Measurements from ENCODE around the gene SCUBE2. TPM values are rescaled to one million over a fixed set of nuclear protein-coding genes. Genes with fewer than 3 reads are reported as not detected.

Gene SCUBE2
- total and polyA plus RNA-seq, 3 experiments from 2014 or later: 0.47 TPM; not detected in 2

DNA sequence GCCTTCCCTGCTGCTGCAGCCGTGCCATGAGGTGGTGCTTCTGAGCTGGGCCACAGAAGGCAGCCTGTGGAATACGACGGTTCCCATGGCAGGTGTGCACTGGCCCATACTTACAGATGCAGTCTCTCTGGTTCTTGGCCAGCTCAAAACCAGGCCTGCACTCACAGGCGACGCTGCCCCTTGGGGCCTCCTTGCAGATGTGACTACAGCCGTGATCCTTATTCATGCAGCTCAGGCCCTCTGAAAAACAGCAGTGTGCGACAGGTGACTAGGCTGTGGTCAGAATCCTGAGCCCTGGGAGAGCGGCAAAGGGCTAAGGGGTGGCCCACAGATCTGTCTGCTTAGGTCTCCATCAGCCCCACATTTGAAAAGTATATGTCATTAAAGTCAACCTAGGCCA is 22.1 kb downstream of the SCUBE2 start:
- no peak for DNase-seq
- Histone ChIP-seq H3K9me3 (ENCODE audit: low read length) (no peaks in the 10 kb centered on the region), H3K4me3 (ENCODE audit: low read length) (no peak overlapping the region), H3K27ac (ENCODE audit: low read depth, low read length) (no peak overlapping the region), H3K4me1 (ENCODE audit: insufficient read depth, low read length) (no peaks in the 10 kb centered on the region), H3K36me3 (ENCODE audit: insufficient read depth, low read length) (no peaks in the 10 kb centered on the region), H3K27me3 (ENCODE audit: insufficient read depth, low read length, poor library complexity, severe bottlenecking) (no peaks in the 10 kb centered on the region)
- peaks cover 5 to 42% of the 10 kb centered on the region in 2 donors for H3K27me3 Mint-ChIP-seq
- H3K36me3 Mint-ChIP-seq: no peaks in the 10 kb centered on the region
- CTCF ChIA-PET: no interaction called here
- H3K4me1 Mint-ChIP-seq: no peaks in the 10 kb centered on the region
- H3K9me3 Mint-ChIP-seq: no peaks in the 10 kb centered on the region
- no peak overlapping the region for H3K27ac Mint-ChIP-seq
- POLR2A ChIA-PET: no interaction called here
- no peak overlapping the region for H3K4me3 Mint-ChIP-seq

DNA sequence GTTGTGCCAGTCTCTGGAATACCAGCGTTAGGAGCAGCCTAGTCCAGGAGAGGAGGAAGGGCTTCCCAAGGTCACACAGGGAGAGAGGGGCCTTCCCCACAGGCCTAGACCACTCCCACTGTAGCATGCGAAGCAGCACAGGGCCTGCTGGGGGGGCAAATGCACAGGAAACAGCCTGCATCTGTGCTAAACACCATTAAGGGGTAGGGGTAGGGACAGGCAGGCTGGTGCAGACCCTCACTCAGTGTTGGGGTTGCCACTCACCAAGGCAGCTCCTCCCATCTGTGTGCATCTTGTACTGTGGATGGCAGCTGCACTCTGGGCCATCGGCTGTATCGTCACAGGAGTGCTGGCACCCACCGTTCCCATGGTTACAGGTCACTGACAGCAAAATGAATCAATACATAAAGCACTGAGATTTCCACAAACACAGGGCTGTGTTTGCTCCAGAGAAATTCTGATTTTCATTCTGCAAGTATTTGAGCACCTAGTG is 24.9 kb downstream of the SCUBE2 start:
- Mint-ChIP-seq H3K4me1 (no peaks in the 10 kb centered on the region), H3K36me3 (no peaks in the 10 kb centered on the region), H3K9me3 (no peaks in the 10 kb centered on the region), H3K27ac (no peak overlapping the region), H3K27me3 (peaks cover 2 to 28% of the 10 kb centered on the region in 2 donors), H3K4me3 (no peak overlapping the region)
- Histone ChIP-seq H3K27ac (ENCODE audit: low read depth, low read length) (no peak overlapping the region), H3K27me3 (ENCODE audit: insufficient read depth, low read length, poor library complexity, severe bottlenecking) (no peaks in the 10 kb centered on the region), H3K9me3 (ENCODE audit: low read length) (no peaks in the 10 kb centered on the region), H3K4me3 (ENCODE audit: low read length) (no peak overlapping the region), H3K4me1 (ENCODE audit: insufficient read depth, low read length) (no peaks in the 10 kb centered on the region), H3K36me3 (ENCODE audit: insufficient read depth, low read length) (no peaks in the 10 kb centered on the region)
- POLR2A ChIA-PET: no interaction called here
- DNase-seq: no peak
- CTCF ChIA-PET: no interaction called here

DNA sequence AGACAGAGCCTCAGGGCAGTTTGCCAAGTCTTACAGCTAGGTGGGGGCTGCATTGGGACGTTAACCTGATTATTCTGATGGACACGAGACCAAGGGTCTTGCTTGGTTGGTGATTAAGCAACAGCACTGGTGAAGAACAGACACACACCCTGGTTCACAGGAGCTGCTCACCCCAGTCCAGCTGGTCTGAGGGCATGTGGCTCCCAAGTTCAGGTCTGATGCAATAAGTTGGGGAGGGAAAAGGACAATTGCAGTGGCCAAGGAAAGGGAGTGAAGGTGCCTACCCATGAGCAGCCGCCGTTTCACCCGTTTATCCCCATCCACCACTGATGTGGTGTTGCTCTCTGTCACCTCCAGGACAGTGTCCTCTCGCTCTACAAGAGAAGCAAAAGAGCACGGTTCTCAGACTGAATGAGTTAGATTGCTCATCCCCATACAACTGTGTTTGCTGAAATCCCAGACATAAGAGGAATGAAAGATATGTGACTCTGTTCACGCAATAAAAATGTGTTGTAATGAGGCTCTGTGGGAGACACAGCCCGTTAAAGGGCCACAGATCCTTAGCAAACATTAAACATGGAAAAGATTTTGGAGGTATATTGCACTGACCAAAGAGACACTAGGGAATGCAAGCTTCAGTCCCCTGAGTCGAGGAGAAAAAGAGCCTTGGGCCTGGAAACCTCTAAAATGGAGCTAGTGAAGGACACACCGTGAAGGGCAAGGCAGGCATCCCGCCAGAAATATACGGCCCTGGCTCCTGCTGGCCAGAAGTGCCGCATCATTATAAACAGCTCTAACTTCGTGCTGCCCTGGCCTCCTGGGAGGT is 25.6 kb downstream of the SCUBE2 start:
- Mint-ChIP-seq H3K9me3 (no peaks in the 10 kb centered on the region), H3K4me3 (no peak overlapping the region), H3K4me1 (peaks cover 0 to 2% (median 2%) of the 10 kb centered on the region in 3 donors), H3K36me3 (no peaks in the 10 kb centered on the region), H3K27ac (no peak overlapping the region), H3K27me3 (peaks cover 0 to 21% of the 10 kb centered on the region in 2 donors)
- no peak overlapping the region for H3K27ac ChIP-seq (ENCODE audit: low read depth, low read length)
- ChIA-PET POLR2A (no interaction called here), CTCF (no interaction called here)
- no peak overlapping the region for H3K4me3 ChIP-seq (ENCODE audit: low read length)
- H3K27me3 ChIP-seq (ENCODE audit: insufficient read depth, low read length, poor library complexity, severe bottlenecking): no peaks in the 10 kb centered on the region
- H3K4me1 ChIP-seq (ENCODE audit: insufficient read depth, low read length): no peaks in the 10 kb centered on the region
- no peaks in the 10 kb centered on the region for H3K36me3 ChIP-seq (ENCODE audit: insufficient read depth, low read length)
- no peaks in the 10 kb centered on the region for H3K9me3 ChIP-seq (ENCODE audit: low read length)
- DNase-seq: no peak

DNA sequence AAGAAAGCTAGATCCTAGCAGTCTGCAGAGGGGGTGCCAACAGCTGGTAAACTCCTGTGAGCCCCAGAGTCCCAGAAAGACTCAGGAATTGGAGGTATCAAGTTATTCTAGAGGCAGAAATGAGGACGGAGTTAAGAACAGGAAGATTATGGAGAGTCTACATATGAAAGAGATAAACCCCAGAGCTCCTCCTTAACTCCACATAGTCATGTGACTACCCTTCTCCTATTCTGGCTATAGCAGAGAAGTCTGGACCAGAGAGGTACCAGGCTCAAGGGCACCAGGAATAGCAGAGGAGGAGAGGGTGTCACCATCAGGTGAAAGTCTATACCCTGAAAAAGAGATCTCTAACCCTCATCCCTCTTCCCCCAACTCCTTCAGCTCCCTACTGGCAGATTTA is 29.6 kb downstream of the SCUBE2 start:
- POLR2A ChIA-PET: no interaction called here
- peaks cover 0 to 4% of the 10 kb centered on the region in 2 donors for H3K27me3 Mint-ChIP-seq
- Histone ChIP-seq H3K4me1 (ENCODE audit: insufficient read depth, low read length) (no peaks in the 10 kb centered on the region), H3K27me3 (ENCODE audit: insufficient read depth, low read length, poor library complexity, severe bottlenecking) (no peaks in the 10 kb centered on the region), H3K36me3 (ENCODE audit: insufficient read depth, low read length) (no peaks in the 10 kb centered on the region), H3K27ac (ENCODE audit: low read depth, low read length) (no peak overlapping the region), H3K9me3 (ENCODE audit: low read length) (no peaks in the 10 kb centered on the region), H3K4me3 (ENCODE audit: low read length) (no peak overlapping the region)
- no peak for DNase-seq
- H3K4me3 Mint-ChIP-seq: no peak overlapping the region
- peaks cover 0 to 4% (median 4%) of the 10 kb centered on the region in 3 donors for H3K4me1 Mint-ChIP-seq
- no peak overlapping the region for H3K27ac Mint-ChIP-seq
- H3K9me3 Mint-ChIP-seq: no peaks in the 10 kb centered on the region
- H3K36me3 Mint-ChIP-seq: no peaks in the 10 kb centered on the region
- CTCF ChIA-PET: interaction anchor here (1.2 kb wide), 1 partner anchor 9 kb away, joined by 3 read pairs; no protein-coding TSS in a partner anchor

DNA sequence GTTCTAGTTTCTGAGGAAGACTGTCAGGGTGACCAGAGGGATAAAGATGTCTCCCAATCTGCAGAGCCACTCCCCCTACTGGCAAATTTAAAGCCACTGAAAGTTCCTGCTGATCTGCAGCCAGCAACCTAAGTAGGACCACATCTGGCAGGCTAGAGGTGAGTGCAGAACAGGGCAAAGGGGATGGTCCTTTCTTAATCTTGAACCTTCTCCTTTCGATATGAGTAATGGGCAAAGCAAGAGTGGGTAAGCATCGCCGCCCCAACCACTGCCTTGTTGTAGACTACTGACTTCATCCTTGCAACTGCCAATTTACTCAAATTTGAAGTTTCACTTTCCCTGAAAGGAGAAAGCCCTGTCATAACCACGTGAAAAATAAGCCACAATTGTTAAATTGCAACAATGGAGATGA is 30.7 kb downstream of the SCUBE2 start:
- no peaks in the 10 kb centered on the region for H3K36me3 Mint-ChIP-seq
- ChIA-PET CTCF (interaction anchor here (1.2 to 1.3 kb wide), 3 partner anchors 11 to 36 kb away, joined by 3 read pairs; no protein-coding TSS in a partner anchor), POLR2A (no interaction called here)
- H3K27ac Mint-ChIP-seq: no peak overlapping the region
- Histone ChIP-seq H3K27ac (ENCODE audit: low read depth, low read length) (no peak overlapping the region), H3K27me3 (ENCODE audit: insufficient read depth, low read length, poor library complexity, severe bottlenecking) (no peaks in the 10 kb centered on the region), H3K36me3 (ENCODE audit: insufficient read depth, low read length) (no peaks in the 10 kb centered on the region), H3K9me3 (ENCODE audit: low read length) (no peaks in the 10 kb centered on the region), H3K4me3 (ENCODE audit: low read length) (no peak overlapping the region), H3K4me1 (ENCODE audit: insufficient read depth, low read length) (no peaks in the 10 kb centered on the region)
- no peak for DNase-seq
- no peaks in the 10 kb centered on the region for H3K9me3 Mint-ChIP-seq
- peaks cover 0 to 2% of the 10 kb centered on the region in 2 donors for H3K27me3 Mint-ChIP-seq
- no peak overlapping the region for H3K4me3 Mint-ChIP-seq
- H3K4me1 Mint-ChIP-seq: peaks cover 0 to 4% (median 4%) of the 10 kb centered on the region in 3 donors

DNA sequence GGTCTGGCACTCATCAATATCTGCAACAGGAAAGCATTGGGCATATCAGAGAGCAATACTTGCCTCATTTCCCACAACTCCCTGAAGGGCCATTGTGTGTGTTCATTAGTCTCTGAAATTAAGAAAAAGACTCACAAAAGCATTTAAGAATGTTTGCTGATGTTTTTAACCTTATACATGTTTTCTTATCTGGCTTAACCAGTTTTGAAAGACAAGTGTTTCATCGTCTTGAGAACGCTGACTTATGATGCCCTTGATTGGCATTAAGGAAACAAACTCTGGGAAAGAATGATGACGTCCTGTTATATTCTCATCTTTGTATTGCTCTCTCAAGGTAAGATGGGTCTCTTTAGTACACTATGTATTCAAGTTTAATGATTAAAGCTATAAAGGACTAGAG is 32.0 kb downstream of the SCUBE2 start:
- H3K4me3 ChIP-seq (ENCODE audit: low read length): no peak overlapping the region
- POLR2A ChIA-PET: no interaction called here
- Mint-ChIP-seq H3K4me1 (peaks cover 0 to 4% (median 4%) of the 10 kb centered on the region in 3 donors), H3K27me3 (peaks cover 0 to 7% of the 10 kb centered on the region in 2 donors), H3K36me3 (no peaks in the 10 kb centered on the region), H3K27ac (no peak overlapping the region), H3K4me3 (no peak overlapping the region), H3K9me3 (no peaks in the 10 kb centered on the region)
- H3K36me3 ChIP-seq (ENCODE audit: insufficient read depth, low read length): no peaks in the 10 kb centered on the region
- H3K27ac ChIP-seq (ENCODE audit: low read depth, low read length): no peak overlapping the region
- no peaks in the 10 kb centered on the region for H3K4me1 ChIP-seq (ENCODE audit: insufficient read depth, low read length)
- CTCF ChIA-PET: interaction anchor here (0.8 to 1.2 kb wide), 2 partner anchors 9 to 12 kb away, joined by 3 read pairs; no protein-coding TSS in a partner anchor
- no peaks in the 10 kb centered on the region for H3K9me3 ChIP-seq (ENCODE audit: low read length)
- DNase-seq: no peak
- H3K27me3 ChIP-seq (ENCODE audit: insufficient read depth, low read length, poor library complexity, severe bottlenecking): no peaks in the 10 kb centered on the region

DNA sequence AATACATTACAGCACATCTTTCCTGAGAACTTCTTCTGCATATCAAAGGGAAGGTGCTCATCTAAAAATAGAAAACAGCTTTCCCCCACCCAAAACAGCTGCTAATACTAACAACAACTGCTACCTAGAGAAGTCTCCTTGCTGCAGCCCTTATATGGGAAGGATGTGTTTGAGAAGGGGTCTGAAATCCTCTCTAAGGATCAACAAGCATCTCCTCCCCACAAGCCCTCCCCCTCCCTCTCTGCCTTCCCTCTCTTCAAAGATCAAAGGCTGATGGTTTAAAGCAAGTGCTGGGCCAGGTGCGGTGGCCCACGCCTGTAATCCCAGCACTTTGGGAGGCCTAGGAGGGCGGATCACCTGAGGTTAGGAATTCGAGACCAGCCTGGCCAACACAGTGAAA is 33.5 kb downstream of the SCUBE2 start:
- H3K27me3 ChIP-seq (ENCODE audit: insufficient read depth, low read length, poor library complexity, severe bottlenecking): no peaks in the 10 kb centered on the region
- H3K36me3 Mint-ChIP-seq: no peaks in the 10 kb centered on the region
- no peak overlapping the region for H3K4me3 ChIP-seq (ENCODE audit: low read length)
- no peak for DNase-seq
- ChIA-PET POLR2A (no interaction called here), CTCF (no interaction called here)
- H3K27ac ChIP-seq (ENCODE audit: low read depth, low read length): no peak overlapping the region
- no peaks in the 10 kb centered on the region for H3K9me3 Mint-ChIP-seq
- no peaks in the 10 kb centered on the region for H3K36me3 ChIP-seq (ENCODE audit: insufficient read depth, low read length)
- H3K4me1 Mint-ChIP-seq: peaks cover 0 to 4% (median 4%) of the 10 kb centered on the region in 3 donors
- H3K27me3 Mint-ChIP-seq: peaks cover 0 to 7% of the 10 kb centered on the region in 2 donors
- H3K27ac Mint-ChIP-seq: peak overlapping the region in 1 of 8 donors; percentile 81
- H3K9me3 ChIP-seq (ENCODE audit: low read length): no peaks in the 10 kb centered on the region
- no peak overlapping the region for H3K4me3 Mint-ChIP-seq
- H3K4me1 ChIP-seq (ENCODE audit: insufficient read depth, low read length): no peaks in the 10 kb centered on the region

DNA sequence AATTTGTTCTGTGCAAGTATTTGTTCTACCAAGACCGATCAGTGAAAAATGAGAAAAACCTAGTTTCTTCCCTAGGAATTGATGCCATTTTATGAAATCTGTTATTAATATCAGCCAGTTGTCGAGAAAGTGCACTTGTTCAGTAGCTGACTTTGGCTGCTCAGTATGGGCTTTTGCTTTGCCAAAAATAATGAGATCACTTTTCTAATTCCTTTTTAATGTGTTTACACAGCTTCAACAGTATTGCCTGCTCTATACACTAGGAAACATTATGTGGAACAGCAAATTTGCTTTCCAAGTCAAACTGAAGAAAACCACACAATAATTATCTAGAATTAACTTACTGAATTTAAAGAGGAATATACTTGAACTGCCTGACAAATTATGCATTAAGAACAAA is 34.4 kb downstream of the SCUBE2 start:
- H3K36me3 Mint-ChIP-seq: no peaks in the 10 kb centered on the region
- peaks cover 0 to 4% (median 4%) of the 10 kb centered on the region in 3 donors for H3K4me1 Mint-ChIP-seq
- H3K36me3 ChIP-seq (ENCODE audit: insufficient read depth, low read length): no peaks in the 10 kb centered on the region
- no peaks in the 10 kb centered on the region for H3K9me3 Mint-ChIP-seq
- no peak overlapping the region for H3K27ac Mint-ChIP-seq
- DNase-seq: no peak
- POLR2A ChIA-PET: no interaction called here
- H3K27ac ChIP-seq (ENCODE audit: low read depth, low read length): no peak overlapping the region
- no peaks in the 10 kb centered on the region for H3K27me3 ChIP-seq (ENCODE audit: insufficient read depth, low read length, poor library complexity, severe bottlenecking)
- peaks cover 0 to 10% of the 10 kb centered on the region in 2 donors for H3K27me3 Mint-ChIP-seq
- no peak overlapping the region for H3K4me3 Mint-ChIP-seq
- CTCF ChIA-PET: no interaction called here
- no peak overlapping the region for H3K4me3 ChIP-seq (ENCODE audit: low read length)
- no peaks in the 10 kb centered on the region for H3K4me1 ChIP-seq (ENCODE audit: insufficient read depth, low read length)
- no peaks in the 10 kb centered on the region for H3K9me3 ChIP-seq (ENCODE audit: low read length)

Data from CD8-positive, alpha-beta memory T cell (primary cell).